HepG2 (cell line): ENCODE data around the gene BRI3BP. TPM values are rescaled to one million over a fixed set of nuclear protein-coding genes. Genes with fewer than 3 reads are reported as not detected.

Experiments used
- ATAC-seq: fragments of 200-7000 bp; cut with Tn5 transposase; 3 replicates; pipeline ENCODE4 v1.9.1; 2020; ENCODE audit warnings: mild to moderate bottlenecking, moderate library complexity
- BruUV-seq: library from RNA; stranded (reverse); fragments of 400-500 nt; replicated peaks from 2 replicates; lab custom pipeline; 2021; lab: Mats Ljungman, UMichigan
- CTCF ChIA-PET: fragments of 300-600 bp; formaldehyde crosslinking; extraction: SDS; loops from one replicate; lab custom pipeline; 2021; ENCODE audit warnings: low total read pairs, inconsistent platforms, low intra/inter-chr PET ratio; lab: Yijun Ruan, JAX
- POLR2A ChIA-PET: fragments of 350-600 bp; sonication (Branson Sonifier 250); formaldehyde crosslinking; loops from one replicate; lab custom pipeline; 2020; ENCODE audit warnings: antibody characterized with exemption, inconsistent platforms; lab: Yijun Ruan, JAX
- DNase-seq: peaks from one replicate; pipeline ENCODE4 v3.0.0-alpha.2; 2015; ENCODE audit warnings: low spot score
- FAIRE-seq: peaks from 3 replicates; lab custom pipeline; 2011; peaks lifted over from hg19 to GRCh38; lab: Jason Lieb, UNC
- H2AFZ ChIP-seq: one replicate; pipeline ENCODE4 v1.6.1; 2011; ENCODE audit warnings: low read length, inconsistent platforms
- H3K27ac ChIP-seq: fragments of 300-600 bp; 3 replicates; pipeline ENCODE4 v1.8.0; 2011; ENCODE audit warnings: mixed run types, mild to moderate bottlenecking, mixed read lengths, low read length, inconsistent platforms; ENCODE audit not compliant: insufficient read depth; ENCODE audit errors: extremely low read length
- H3K27me3 ChIP-seq, 2 experiments: fragments of 200-600 bp in 1 of 2; 2 replicates in 1 of 2; 3 replicates in 1 of 2; pipeline versions ENCODE4 v1.6.0 to v1.8.0; 2011; ENCODE audit warnings: low read length in 2 of 2, mild to moderate bottlenecking in 2 of 2, moderate library complexity in 2 of 2, inconsistent platforms in 1 of 2; ENCODE audit not compliant: insufficient read depth in 2 of 2, control insufficient read depth in 1 of 2
- H3K36me3 ChIP-seq, 2 experiments: fragments of 200-600 bp in 1 of 2; replicated peaks in 1 of 2; 2 replicates in 1 of 2; 3 replicates in 1 of 2; pipeline versions ENCODE4 v1.5.1 to v1.8.0; 2011; ENCODE audit warnings: low read length in 2 of 2, inconsistent platforms in 1 of 2; ENCODE audit not compliant: insufficient read depth in 2 of 2, control insufficient read depth in 1 of 2
- H3K4me1 ChIP-seq: 2 replicates; pipeline ENCODE4 v1.5.1; 2012; ENCODE audit warnings: low read length, inconsistent platforms; ENCODE audit not compliant: insufficient read depth
- H3K4me2 ChIP-seq: 2 replicates; pipeline ENCODE4 v1.6.0; 2011; ENCODE audit warnings: low read depth, low read length, inconsistent platforms
- H3K4me3 ChIP-seq, 3 experiments: fragments of 200-600 bp in 1 of 3; sonication (generic), shearing (Covaris generic) in 1 of 3; replicated peaks in 1 of 3; 2 replicates each; pipeline ENCODE4 v1.5.1; 2011 to 2016; ENCODE audit warnings: low read length in 3 of 3, inconsistent platforms in 2 of 3, low read depth in 2 of 3, mild to moderate bottlenecking in 2 of 3, control low read depth in 1 of 3, mixed read lengths in 1 of 3; ENCODE audit not compliant: insufficient read depth in 1 of 3
- H3K79me2 ChIP-seq: one replicate; pipeline ENCODE4 v1.6.1; 2011; ENCODE audit warnings: low read length, inconsistent platforms; ENCODE audit not compliant: insufficient read depth
- H3K9ac ChIP-seq: 2 replicates; pipeline ENCODE4 v1.6.0; 2011; ENCODE audit warnings: mild to moderate bottlenecking, low read depth, low read length, inconsistent platforms; ENCODE audit not compliant: insufficient read depth
- H3K9me3 ChIP-seq: 2 replicates; pipeline ENCODE4 v1.5.1; 2012; ENCODE audit warnings: mild to moderate bottlenecking, low read length
- H4K20me1 ChIP-seq: 2 replicates; pipeline ENCODE4 v1.6.0; 2011; ENCODE audit warnings: inconsistent platforms, mild to moderate bottlenecking, low read length, moderate library complexity; ENCODE audit not compliant: insufficient read depth
- ADNP ChIP-seq: sonication (generic); formaldehyde crosslinking; IDR thresholded peaks from 2 replicates; pipeline ENCODE4 v1.4.0; 2020; ENCODE audit warnings: missing genetic modification reagents
- HES4 ChIP-seq: sonication (generic); formaldehyde crosslinking; IDR thresholded peaks from 2 replicates; pipeline ENCODE4 v1.9.0; 2021; ENCODE audit warnings: mild to moderate bottlenecking, missing genetic modification reagents, borderline replicate concordance
- LRRFIP1 ChIP-seq: sonication (generic); formaldehyde crosslinking; conservative IDR thresholded peaks from 2 replicates; pipeline ENCODE4 v1.4.0; 2020; ENCODE audit warnings: missing genetic modification reagents
- MAF1 ChIP-seq: sonication (generic); formaldehyde crosslinking; IDR thresholded peaks from 2 replicates; pipeline ENCODE4 v1.5.0; 2020; ENCODE audit warnings: missing genetic modification reagents, borderline replicate concordance
- MZF1 ChIP-seq: sonication (generic); formaldehyde crosslinking; IDR thresholded peaks from 2 replicates; pipeline ENCODE4 v1.8.1; 2023; ENCODE audit warnings: mild to moderate bottlenecking, missing genetic modification reagents, borderline replicate concordance
- RBAK ChIP-seq: sonication (generic); formaldehyde crosslinking; IDR thresholded peaks from 2 replicates; pipeline ENCODE4 v1.5.1; 2020; ENCODE audit warnings: mild to moderate bottlenecking, missing genetic modification reagents
- RELA ChIP-seq: sonication (generic); formaldehyde crosslinking; IDR thresholded peaks from 2 replicates; pipeline ENCODE4 v1.4.0; 2020; ENCODE audit warnings: missing genetic modification reagents
- SMAD3 ChIP-seq: sonication (generic); formaldehyde crosslinking; IDR thresholded peaks from 2 replicates; pipeline ENCODE4 v1.4.0; 2020; ENCODE audit warnings: missing genetic modification reagents
- THAP8 ChIP-seq: sonication (generic); formaldehyde crosslinking; IDR thresholded peaks from 2 replicates; pipeline ENCODE4 v1.5.1; 2020; ENCODE audit warnings: missing genetic modification reagents, mild to moderate bottlenecking, borderline replicate concordance
- YY1 ChIP-seq: IDR thresholded peaks from 2 replicates; pipeline ENCODE4 v1.6.1; 2011; ENCODE audit warnings: low read length, low read depth, moderate library complexity, mild to moderate bottlenecking; ENCODE audit not compliant: insufficient read depth, insufficient replicate concordance
- ZNF350 ChIP-seq: sonication (generic); formaldehyde crosslinking; IDR thresholded peaks from 2 replicates; pipeline ENCODE4 v1.4.0; 2020; ENCODE audit warnings: mild to moderate bottlenecking, low read depth, missing genetic modification reagents, borderline replicate concordance
- ZNF556 ChIP-seq: sonication (generic); formaldehyde crosslinking; IDR thresholded peaks from 2 replicates; pipeline ENCODE4 v1.4.0; 2020; ENCODE audit warnings: mild to moderate bottlenecking, missing genetic modification reagents, borderline replicate concordance
- ZNF780A ChIP-seq: sonication (generic); formaldehyde crosslinking; IDR thresholded peaks from 2 replicates; pipeline ENCODE4 v1.8.0; 2022; ENCODE audit warnings: mild to moderate bottlenecking, missing genetic modification reagents, moderate library complexity
- WGBS: methylation state at CpG from one replicate; pipeline ENCODE4 v1.1.6; 2017; ENCODE audit warnings: low lambda C conversion rate; 5-methylcytosine and 5-hydroxymethylcytosine counted together
- in situ Hi-C: cut with HindIII; loops from 2 replicates; pipeline ENCODE4 v1.10.0; 2017; ENCODE audit warnings: low pct_unique_long_range_greater_than_20kb; ENCODE audit not compliant: extremely low pct_ligation_motif_present
- intact Hi-C: fragments of 100-400 bp; cut with micrococcal nuclease; formaldehyde crosslinking; loops from one replicate; pipeline ENCODE4 v1.10.0; 2022; ENCODE audit not compliant: unreplicated experiment
- polyA plus RNA-seq, 8 experiments: library from polyadenylated mRNA; depleted of rRNA in 3 of 8; stranded (reverse) in 7 of 8; unstranded in 1 of 8; fragments of >200 nt; fragmentation: Illumina TruSeq in 4 of 8; extraction: Trizol in 4 of 8; gene quantifications; 2 replicates each; pipeline versions ENCODE4 v1.2.1 to v1.2.3, GENCODE V29; 2011 to 2016; ENCODE audit warnings: low read depth in 4 of 8, missing spikeins in 1 of 8, mixed read lengths in 1 of 8; ENCODE audit not compliant: insufficient read depth in 1 of 8
- total RNA-seq, 5 experiments: library from RNA; depleted of rRNA; stranded (reverse); fragments of >200 nt; fragmentation: Illumina TruSeq; extraction: Trizol; gene quantifications; 2 replicates each; pipeline ENCODE4 v1.2.3, GENCODE V29; 2016; ENCODE audit warnings: low read depth in 1 of 5
- TF ChIP-seq, protein P1 (sequence below): sonication (generic); formaldehyde crosslinking; IDR thresholded peaks from 2 replicates; pipeline ENCODE4 v1.8.0; 2022; ENCODE audit warnings: missing genetic modification reagents, low read depth, mild to moderate bottlenecking, borderline replicate concordance

The BRI3BP gene
- total and polyA plus RNA-seq, 2 of the 13 experiments (the other 11 are each of a cell fraction or from before 2014, with no cell fraction given), result 7.5 to 21.1 TPM

GRCh38 chr12:125001636-125002035 is 8.2 kb downstream of the BRI3BP start (continued):
- TF ChIP-seq SMAD3 (CRISPR knock-in tag), result no peak
- no peak for TF ChIP-seq RBAK (CRISPR knock-in tag)
- TF ChIP-seq THAP8 (CRISPR knock-in tag), result no peak
- no peak for TF ChIP-seq ZNF350
- no peak for TF ChIP-seq LRRFIP1
- TF ChIP-seq YY1, result no peak
- TF ChIP-seq, protein P1, sequence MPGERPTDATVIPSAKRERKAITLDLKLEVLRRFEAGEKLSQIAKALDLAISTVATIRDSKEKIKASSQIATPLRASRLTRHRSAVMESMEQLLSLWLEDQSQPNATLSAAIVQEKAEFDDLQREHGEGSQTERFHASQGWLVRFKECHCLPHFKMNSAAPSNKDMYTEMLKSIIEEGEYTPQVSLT, result no peak
- no peak for TF ChIP-seq MZF1 (CRISPR knock-in tag)
- no peak for TF ChIP-seq ADNP (CRISPR knock-in tag)
- TF ChIP-seq ZNF556, result no peak

DNA sequence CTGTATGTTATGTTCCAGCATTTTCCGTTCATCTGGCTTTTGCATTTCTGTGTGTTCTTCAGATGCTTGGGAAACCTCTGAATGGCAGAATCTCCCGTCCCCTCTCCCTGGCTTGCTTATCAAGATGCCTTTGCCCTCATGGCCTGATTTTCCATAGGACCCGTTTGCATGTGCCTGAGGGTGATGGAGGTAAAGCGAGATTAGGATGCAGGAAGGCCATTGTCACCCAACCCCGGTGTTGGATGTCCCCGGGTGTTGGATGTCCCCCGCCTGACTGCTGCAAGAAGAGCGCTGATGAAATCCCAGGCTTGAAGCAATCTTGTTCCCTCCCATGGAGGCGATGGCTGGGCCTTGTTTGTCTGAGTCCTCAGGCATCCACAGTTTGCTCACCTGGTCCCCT is 9.6 kb downstream of the BRI3BP start:
- DNase-seq (no peak), ATAC-seq (no peak), FAIRE-seq (no peak)
- Histone ChIP-seq H3K4me1 (no peaks in the 10 kb centered on the region; the same call in 1 of the 2 replicates), H4K20me1 (0 out of 2 replicates have a peak, but pooled peaks cover 3% of the 10 kb centered on the region), H3K4me3 (no peak overlapping the region), H2AFZ (no peak overlapping the region), H3K79me2 (peaks cover 62% of the 10 kb centered on the region), H3K4me2 (no peak overlapping the region), H3K9me3 (no peaks in the 10 kb centered on the region), H3K9ac (no peak overlapping the region), H3K27me3 (no peaks in the 10 kb centered on the region), H3K27ac (no peak overlapping the region), H3K36me3 (peaks cover 1 to 17% of the 10 kb centered on the region in 2 experiments; a peak in 4 of 5 replicates)
- BruUV-seq, result no TSS peak
- TF ChIP-seq RELA (CRISPR knock-in tag) (no peak), ZNF780A (CRISPR knock-in tag) (no peak), MAF1 (CRISPR knock-in tag) (no peak), HES4 (CRISPR knock-in tag) (no peak)
- in situ Hi-C loops (no loop called here), intact Hi-C loops (no loop called here)
- WGBS, result 87% methylated on average over 9 of the region's 9 CpGs
- ChIA-PET CTCF (no interaction called here), POLR2A (no interaction called here)
